ENCODE measurements around the gene VEGFA.

- TF ChIP-seq POLR2AphosphoS5 (IDR thresholded peaks at IDR 0.05; ENCODE audit: low read depth, low read length) (no peak), POLR2A (IDR thresholded peaks at IDR 0.05; ENCODE audit: low read depth, low read length) (no peak), TAF1 (IDR thresholded peaks at IDR 0.05; ENCODE audit: borderline replicate concordance, low read depth, low read length) (no peak)
These were observed 36.8 kb downstream of the VEGFA start for GRCh38 chr6:43806758-43807227.
